Measurements from ENCODE around the gene AGAP1.

DNA sequence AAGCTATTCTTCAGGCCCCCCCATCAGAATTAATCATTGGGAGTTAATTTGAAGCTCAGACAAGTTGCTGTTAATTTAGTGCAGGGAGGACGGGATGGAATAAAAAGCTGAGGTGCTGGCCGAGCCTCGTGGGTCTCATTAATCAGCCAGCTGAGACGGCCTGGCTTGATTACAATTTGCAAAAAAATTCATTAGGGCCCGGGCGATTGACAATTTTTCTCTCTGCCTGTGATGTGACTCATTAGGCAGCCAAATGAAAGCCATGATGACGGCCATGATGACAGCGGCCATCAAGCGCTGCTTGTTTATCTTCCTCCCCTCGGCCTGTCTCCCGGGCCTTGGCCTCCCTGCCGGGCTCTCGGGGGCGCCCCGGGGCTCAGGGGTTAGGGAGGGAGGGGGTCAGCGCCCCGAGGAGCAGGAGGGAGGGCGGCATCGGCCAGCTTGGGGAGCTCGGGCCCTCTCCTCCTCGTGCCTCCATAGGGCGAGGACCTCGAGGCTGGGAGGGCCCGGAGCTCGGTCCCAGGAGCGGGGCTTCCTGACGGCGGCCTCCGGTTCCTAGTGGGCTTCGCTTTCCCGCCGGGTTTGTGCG is 669.1 kb downstream of the AGAP1 start:
- TF ChIP-seq, protein P1, sequence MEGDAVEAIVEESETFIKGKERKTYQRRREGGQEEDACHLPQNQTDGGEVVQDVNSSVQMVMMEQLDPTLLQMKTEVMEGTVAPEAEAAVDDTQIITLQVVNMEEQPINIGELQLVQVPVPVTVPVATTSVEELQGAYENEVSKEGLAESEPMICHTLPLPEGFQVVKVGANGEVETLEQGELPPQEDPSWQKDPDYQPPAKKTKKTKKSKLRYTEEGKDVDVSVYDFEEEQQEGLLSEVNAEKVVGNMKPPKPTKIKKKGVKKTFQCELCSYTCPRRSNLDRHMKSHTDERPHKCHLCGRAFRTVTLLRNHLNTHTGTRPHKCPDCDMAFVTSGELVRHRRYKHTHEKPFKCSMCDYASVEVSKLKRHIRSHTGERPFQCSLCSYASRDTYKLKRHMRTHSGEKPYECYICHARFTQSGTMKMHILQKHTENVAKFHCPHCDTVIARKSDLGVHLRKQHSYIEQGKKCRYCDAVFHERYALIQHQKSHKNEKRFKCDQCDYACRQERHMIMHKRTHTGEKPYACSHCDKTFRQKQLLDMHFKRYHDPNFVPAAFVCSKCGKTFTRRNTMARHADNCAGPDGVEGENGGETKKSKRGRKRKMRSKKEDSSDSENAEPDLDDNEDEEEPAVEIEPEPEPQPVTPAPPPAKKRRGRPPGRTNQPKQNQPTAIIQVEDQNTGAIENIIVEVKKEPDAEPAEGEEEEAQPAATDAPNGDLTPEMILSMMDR (IDR thresholded peaks at IDR 0.05): no peak
- no peak for TF ChIP-seq POLR2A (IDR thresholded peaks at IDR 0.05)
- no peak for TF ChIP-seq POLR2AphosphoS5 (IDR thresholded peaks at IDR 0.05)
